Measurements from ENCODE around the gene DCHS1.

Gene DCHS1

GRCh38 chr11:6612213-6613041 is 43.2 kb downstream of the DCHS1 start, which contains the start of gene TAF10:
TSS of gene TAF10 (minus strand) at chr11:6612216. CDS start at chr11:6612189, 27 bp downstream.
- peak; percentile 88 to 92 for DNase-seq (ENCODE audit: low read depth in 2 of 2, low spot score in 1 of 2)

- no peak for DNase-seq (ENCODE audit: low read depth in 2 of 2, low spot score in 1 of 2)
Measured at GRCh38 chr11:6611963-6612212, 43.7 kb downstream of the DCHS1 start.

- no peak for DNase-seq (ENCODE audit: low read depth in 2 of 2, low spot score in 1 of 2)
Measured at GRCh38 chr11:6611092-6611962, 44.3 kb downstream of the DCHS1 start.

DNA sequence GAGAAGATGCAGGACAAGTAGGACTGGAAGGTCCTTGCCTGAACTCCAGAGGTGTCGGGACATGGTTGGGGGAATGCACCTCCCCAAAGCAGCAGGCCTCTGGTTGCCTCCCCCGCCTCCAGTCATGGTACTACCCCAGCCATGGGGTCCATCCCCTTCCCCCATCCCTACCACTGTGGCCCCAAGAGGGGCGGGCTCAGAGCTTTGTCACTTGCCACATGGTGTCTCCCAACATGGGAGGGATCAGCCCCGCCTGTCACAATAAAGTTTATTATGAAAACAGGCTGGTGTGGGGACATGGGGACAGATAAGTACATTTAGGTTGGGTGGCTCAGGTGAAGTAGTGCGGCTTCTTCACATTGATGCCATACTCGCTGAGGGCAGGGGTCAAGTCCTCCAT is 45.0 kb downstream of the DCHS1 start:
- DNase-seq (ENCODE audit: low read depth in 2 of 2, low spot score in 1 of 2), result no peak

DNA sequence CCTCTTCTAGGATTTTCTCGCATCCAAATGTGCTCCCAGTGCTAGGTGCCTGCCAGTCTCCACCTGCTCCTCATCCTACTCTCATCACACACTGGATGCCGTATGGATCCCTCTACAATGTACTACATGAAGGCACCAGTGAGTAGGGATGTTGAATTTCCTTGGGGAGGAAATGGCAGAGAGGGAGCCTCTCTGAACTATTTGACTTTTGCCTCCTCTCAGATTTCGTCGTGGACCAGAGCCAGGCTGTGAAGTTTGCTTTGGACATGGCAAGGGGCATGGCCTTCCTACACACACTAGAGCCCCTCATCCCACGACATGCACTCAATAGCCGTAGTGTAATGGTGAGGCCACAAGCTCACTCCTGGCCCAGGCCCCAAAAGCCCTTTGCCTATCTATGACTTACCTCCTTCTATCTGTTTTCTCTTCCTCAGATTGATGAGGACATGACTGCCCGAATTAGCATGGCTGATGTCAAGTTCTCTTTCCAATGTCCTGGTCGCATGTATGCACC is 46.0 kb downstream of the DCHS1 start:
- DNase-seq (ENCODE audit: low read depth in 2 of 2, low spot score in 1 of 2), result no peak

DNA sequence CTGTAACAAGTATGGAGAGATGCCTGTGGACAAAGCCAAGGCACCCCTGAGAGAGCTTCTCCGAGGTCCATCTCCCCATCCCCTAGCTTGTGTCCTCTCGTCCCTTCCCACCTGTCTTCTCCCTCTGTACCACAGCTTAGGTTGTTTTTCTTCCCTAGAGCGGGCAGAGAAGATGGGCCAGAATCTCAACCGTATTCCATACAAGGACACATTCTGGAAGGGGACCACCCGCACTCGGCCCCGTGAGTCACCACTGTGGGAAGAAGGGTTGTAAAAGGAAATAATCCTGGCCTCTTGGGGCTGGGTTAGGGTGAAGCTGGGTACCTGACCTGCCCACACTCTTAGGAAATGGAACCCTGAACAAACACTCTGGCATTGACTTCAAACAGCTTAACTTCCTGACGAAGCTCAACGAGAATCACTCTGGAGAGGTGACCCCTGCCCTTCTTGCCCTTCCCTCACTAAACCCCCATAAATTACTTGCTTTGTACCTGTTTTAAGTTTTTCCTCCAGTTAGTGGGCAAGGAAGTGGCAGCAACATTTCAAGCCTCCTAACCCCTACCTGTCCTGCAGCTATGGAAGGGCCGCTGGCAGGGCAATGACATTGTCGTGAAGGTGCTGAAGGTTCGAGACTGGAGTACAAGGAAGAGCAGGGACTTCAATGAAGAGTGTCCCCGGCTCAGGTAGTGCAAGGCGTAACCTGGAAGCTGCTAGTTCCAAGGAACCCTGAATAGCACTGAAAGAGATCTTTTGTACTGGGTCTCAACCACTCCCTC is 46.7 kb downstream of the DCHS1 start:
- no peak for DNase-seq (ENCODE audit: low read depth in 2 of 2, low spot score in 1 of 2)

GRCh38 chr11:6608011-6608410 is 47.6 kb downstream of the DCHS1 start:
- no peak for DNase-seq (ENCODE audit: low read depth in 2 of 2, low spot score in 1 of 2)

DNA sequence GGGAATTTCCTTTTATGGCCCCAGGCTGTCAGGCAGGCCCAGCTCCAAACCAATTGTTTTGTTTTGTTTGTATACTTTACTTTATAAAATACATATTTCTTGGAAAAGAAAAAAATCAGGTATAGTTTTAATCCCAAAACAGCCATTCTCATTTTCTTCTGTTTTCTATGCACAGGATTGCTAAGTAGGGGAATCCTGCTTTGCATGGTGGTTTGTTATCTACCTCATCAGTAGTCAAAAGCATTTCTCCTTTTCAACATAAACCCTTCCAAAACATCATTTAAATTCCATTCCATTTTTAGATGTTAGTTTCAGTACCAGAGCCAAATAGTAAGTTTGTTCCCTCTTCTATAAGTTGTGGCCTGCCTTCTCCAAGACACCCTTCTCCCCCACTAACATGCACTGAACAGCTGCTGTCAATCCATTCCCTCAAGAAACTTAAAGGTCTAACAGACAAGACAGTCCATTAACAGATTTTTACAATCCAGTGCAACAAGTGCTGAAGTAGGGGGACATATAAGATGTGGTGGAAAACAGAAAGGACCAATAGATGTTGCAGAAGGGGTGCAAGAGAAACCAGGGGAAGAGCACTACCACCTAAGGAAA is 48.3 kb downstream of the DCHS1 start:
- DNase-seq (ENCODE audit: low read depth in 2 of 2, low spot score in 1 of 2), result no peak

- peak in 1 of 2 donors; percentile 39 for DNase-seq (ENCODE audit: low read depth in 2 of 2, low spot score in 1 of 2)
Measured at GRCh38 chr11:6606471-6607189, 49.0 kb downstream of the DCHS1 start.

- DNase-seq (ENCODE audit: low read depth in 2 of 2, low spot score in 1 of 2), result no peak
Measured at GRCh38 chr11:6604790-6605189, 50.8 kb downstream of the DCHS1 start.

DNA sequence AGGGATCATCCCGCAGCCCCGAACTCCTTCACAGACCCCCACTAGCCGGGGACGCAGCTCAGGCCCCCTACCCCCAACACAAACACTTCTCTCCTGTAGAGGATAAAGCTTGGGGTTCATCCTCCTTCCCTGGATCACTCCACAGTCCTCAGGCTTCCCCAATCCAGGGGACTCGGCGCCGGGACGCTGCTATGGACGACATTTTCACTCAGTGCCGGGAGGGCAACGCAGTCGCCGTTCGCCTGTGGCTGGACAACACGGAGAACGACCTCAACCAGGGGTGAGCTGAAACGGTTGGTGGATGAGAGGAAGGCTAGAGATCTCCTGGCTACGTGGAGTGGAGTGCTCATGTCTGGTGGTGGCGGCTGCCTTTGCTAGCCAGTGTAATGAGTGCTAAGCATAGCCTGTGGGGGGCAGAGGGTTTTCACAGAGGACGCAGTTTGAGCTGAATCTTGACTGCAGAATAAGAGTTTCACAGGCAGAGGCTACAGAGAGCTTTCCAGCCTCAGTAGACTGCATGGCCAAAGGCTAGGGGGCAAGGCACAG is 51.5 kb downstream of the DCHS1 start:
- no peak for DNase-seq (ENCODE audit: low read depth in 2 of 2, low spot score in 1 of 2)

DNA sequence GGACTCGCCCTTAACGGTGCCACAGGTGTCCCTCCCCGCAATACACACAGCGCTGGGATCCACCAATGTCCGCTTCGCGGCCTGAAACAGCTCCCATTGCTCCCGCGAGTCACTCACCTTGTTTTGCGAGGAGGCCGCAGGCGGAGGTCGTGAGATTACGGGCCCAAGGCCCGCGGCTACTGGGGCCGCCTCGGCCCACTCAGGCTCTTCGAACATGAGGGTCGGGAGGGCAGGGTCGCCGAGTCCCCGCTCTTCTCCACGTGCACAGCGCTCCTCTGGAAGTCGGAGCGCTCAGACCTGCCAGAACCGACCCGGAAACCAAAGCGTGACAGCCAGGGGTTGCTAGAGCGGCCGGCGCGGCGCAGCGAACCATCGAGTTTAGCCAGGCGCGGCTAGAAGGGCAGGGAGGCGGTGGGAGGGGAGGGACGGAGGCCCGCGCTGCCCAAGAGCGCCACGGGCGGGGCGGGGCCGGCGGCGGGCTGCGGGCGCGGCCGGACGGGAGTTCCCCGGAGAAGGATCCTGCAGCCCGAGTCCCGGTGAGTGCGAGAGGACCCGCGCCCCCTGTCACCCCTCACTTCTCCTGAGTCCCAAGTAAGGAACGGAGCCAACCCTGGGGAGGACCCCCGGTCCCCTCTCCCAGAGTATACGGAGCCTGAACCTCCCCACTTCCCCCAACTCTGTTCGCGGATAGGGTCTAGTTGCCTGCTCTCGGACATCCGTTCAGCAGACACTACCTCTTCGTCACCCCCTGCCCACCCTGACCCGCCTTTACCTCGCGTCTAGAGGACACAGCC is 52.1 kb downstream of the DCHS1 start, which contains the start of the genes ILK and RRP8:
TSS of gene ILK (plus strand) at position 488 of the 794 bp plus-strand sequence. CDS start 498 bp downstream, outside the sequence.
TSS of gene RRP8 (minus strand) at position 330 of the 794 bp plus-strand sequence. CDS start at position 216, 114 bp downstream.
- peak; percentile 68 to 76 for DNase-seq (ENCODE audit: low read depth in 2 of 2, low spot score in 1 of 2)

GRCh38 chr11:6602096-6602940 is 53.3 kb downstream of the DCHS1 start:
- DNase-seq (ENCODE audit: low read depth in 2 of 2, low spot score in 1 of 2), result no peak

GRCh38 chr11:6601041-6601461 is 54.6 kb downstream of the DCHS1 start:
- no peak for DNase-seq (ENCODE audit: low read depth in 2 of 2, low spot score in 1 of 2)

GRCh38 chr11:6599881-6600390 is 55.7 kb downstream of the DCHS1 start:
- DNase-seq (ENCODE audit: low read depth in 2 of 2, low spot score in 1 of 2), result no peak

GRCh38 chr11:6599449-6599848 is 56.2 kb downstream of the DCHS1 start:
- no peak for DNase-seq (ENCODE audit: low read depth in 2 of 2, low spot score in 1 of 2)

DNA sequence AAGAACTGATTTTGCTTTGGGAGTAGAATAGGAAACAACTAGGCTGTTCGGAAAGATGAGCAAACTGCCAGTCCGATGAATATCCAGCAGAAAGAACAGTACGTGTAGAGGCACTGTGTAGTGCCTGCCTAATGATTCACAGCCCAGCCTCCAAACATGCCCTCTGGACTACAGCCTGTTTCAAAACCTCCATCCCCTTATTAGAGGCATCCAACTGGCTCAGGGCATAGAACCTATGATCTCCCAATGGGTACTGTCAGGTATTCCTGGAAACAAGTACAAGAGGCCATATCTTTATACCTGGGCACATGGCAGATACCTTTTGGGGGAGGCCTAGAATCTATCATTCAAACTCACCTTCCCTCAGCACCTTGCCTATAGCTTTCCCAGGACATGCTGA is 57.1 kb downstream of the DCHS1 start:
- DNase-seq (ENCODE audit: low read depth in 2 of 2, low spot score in 1 of 2), result no peak
